Renal pelvis (tissue), 4 donors: ENCODE data around the gene HHEX. TPM values are rescaled to one million over a fixed set of nuclear protein-coding genes. Genes with fewer than 3 reads are reported as not detected.

Experiments
- DNase-seq: peaks from one replicate; pipeline ENCODE4 v3.0.0-alpha.2; 2013
- polyA plus RNA-seq, 3 donors: library from polyadenylated mRNA; unstranded; fragments of 120-200 nt; gene quantifications; one replicate each; pipeline ENCODE4 v1.2.1, GENCODE V29; 2013; ENCODE audit not compliant: insufficient read length in 3 of 3

The HHEX gene
- polyA plus RNA-seq, 3 donors, result 7.6 to 8.9 (median 8.2) TPM

DNA sequence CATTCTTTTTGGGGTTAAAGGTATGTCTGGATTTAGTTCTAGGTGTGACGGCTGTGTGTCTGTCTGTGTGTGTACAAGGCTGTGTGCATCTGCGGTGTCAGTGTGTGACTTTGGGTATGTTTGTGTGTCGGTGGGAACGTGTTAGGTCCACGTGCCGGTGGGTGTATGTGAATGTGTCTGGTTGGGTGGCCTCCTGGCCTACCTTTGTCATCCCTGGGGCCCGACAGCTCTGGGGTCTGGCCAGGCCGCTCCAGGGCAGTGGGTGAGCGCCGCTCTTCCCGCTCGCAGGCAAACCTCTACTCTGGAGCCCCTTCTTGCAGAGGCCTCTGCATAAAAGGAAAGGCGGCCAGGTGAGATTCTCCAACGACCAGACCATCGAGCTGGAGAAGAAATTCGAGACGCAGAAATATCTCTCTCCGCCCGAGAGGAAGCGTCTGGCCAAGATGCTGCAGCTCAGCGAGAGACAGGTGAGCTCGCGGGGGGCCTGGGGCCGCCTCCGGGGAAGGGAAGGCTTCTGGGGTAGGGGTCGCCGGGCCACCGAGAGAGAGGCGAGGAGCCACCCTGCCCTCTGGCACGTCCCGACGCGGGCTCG is 2.4 kb downstream of the HHEX start:
- no peak for DNase-seq

- DNase-seq, result no peak
Observed at GRCh38 chr10:92692697-92693533, 3.2 kb downstream of the HHEX start.

GRCh38 chr10:92693534-92693893 is 3.8 kb downstream of the HHEX start:
- DNase-seq, result no peak

DNA sequence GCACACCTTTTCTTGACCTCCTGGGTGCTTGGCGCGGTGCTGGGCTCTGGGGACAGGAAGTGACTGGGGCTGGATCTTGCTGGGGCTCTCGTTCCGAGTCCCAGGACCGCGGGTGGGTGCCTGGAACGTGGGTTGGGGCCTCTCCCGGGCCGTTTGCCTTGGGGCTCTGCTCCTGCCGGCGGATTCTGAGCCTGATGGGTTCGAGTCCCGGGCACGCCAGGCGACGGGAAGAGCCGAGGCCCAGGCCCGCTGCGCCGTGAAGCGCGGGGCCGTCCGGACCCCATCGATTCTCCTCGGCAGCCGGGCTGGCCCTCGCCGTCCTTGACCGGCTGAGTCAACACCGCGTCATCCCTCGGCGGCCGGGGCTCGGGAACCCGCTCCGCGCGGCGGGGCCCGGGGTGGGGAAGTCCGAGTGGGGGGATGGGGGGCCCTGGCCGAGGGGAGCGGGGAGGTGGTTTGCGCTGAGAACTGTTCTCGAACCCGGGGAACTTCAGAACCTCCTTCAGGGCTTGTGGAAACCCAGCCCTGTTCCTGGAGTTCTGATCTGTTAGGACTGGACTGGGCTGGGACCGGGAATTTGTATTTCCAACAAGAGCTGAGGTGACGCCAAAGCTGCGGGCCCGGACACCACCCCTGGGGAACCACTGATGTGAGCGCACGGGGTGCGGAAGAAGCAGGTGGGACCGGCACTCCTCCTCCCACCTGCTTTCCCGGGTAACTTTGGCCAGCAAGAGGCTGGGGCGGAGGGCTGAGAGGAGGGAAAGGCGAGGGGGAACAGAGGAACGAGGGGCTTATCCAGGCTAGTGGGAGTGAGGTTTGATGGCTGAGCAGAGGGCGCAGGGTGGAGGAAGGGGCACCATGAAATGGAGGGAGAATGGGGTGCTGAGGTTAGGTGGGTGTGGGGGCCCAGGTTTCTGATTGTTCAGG is 6.2 kb downstream of the HHEX start:
- no peak for DNase-seq

DNA sequence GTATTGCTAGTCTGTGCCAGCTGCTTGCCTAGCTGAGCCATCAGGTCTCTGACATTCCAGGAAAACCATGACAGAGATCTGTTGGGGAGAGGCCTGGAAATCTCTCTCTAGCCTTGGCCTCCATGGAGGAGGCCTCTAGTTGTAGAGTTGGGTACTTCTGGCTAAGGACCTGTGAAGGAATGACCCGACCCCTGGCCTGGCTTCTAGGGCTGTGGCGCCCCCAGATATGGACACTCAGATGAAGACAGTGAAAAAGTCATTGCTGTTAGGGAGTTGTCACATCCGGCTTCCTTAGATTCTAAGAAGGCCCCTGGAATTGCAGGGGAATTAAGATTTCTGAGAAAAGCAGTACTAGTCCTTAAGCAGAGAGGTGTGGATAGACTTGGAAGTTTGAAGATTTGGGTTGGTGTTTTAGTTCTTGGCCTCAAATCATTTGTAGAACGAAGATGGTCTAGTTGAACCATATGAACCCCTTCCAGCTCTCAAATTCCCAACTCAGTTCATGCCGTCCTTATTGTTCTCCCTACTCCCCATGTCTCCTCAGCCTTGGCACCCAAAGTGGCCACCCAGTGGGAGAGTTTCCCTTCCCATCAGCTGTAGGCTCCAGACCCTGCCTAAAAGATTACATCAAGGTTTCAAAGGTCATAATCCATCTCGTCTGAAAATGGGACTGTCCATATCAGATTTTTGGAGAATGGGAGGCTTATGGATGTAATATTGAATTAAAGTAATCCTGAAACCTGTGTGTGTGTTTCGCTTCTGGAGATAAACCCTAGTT is 7.0 kb downstream of the HHEX start:
- no peak for DNase-seq

DNA sequence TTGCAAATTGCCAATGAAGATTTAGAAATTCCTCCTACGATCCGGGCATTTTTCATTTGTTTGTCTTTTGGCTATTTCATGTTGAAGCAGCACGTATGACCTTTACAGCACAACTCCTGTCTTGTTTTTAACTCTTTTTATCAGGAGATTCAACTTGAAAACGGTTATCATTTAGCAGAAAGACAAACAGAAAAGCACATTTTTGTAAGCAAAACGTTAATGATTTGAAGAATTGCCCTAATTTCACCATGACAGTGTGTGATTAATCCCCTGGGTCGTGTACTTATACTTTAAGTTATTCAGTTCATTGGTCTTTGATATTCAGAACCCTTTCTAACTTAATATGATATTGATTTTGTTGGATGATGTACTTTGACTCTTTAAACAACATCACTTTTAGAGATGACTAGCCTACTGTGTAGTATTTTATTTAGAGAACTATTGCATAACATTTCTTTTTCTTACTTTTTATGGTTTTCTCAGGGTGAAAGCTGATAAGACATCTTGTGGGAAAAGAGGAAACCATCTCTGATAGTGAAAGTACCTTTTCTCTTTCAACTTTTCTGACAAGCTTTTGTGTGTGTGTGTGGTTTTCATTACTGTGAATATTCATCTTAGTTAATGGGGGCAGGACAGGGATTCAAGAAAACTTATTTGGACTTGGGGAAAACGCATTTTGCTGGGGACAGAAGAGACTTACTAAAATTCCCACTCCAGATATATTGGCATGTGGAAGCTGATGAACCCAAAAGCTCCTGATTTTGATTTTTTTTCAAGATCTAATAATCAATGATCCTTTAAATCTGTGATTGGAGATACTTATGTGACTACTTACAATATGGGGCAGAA is 8.1 kb downstream of the HHEX start:
- DNase-seq, result no peak

DNA sequence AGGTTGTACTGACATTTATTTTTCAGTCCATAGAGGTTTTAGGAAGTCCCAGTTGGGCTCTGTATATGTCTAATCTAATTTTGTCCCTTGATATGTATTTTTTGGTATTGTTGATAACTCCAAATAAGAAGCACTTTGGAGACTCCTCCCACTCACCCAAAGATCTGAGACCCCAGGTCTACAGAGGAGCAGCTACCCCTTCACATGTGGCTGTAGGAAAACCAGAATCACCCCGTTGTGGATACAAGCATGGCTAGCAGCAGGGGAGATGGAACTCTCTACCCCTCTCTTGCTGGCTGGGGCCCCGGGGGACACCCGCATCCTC is 9.4 kb downstream of the HHEX start:
- no peak for DNase-seq

DNA sequence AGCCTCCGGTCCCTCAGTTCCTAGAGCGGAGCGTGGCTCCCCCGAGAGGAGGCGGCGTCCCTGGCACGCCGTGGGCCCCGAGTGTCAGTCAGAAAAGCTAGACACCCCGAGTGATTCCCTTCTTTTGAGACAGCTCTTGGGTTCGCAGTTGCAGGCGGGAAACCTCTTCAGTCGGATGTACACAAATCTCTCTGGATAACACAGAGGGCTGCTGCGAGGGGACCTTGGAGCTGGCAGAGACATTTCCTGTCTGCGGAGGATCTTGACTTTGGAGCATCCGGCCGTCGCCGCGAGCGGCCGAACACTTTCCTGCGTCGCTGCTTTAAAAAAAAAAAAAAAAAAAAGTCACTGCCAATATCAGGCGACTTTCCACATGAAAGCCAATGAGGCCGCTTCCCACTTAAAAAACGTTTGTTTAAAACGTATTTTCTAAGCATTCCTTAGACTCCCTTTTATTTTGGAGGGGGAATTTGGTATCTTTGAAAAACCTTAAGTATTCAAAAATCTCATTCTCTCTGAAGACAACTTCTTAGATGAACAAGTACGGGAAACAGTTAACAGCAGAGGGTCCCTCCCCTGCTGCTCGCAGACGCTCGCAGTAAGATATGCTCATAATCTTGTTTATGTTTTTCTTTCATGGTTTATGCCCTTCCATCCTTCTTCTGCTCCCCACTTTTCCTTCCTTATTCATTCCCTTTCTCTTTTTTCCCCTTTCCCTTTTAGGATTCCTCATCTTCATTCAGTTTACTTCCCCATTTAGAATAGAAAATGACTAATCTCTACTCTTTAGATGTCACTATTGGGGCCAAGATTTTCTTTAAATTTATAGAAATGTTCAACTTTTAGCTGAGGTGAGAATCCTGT is 10.0 kb downstream of the HHEX start:
- DNase-seq, result no peak

GRCh38 chr10:92702301-92702916 is 12.7 kb downstream of the HHEX start:
- DNase-seq, result no peak

DNA sequence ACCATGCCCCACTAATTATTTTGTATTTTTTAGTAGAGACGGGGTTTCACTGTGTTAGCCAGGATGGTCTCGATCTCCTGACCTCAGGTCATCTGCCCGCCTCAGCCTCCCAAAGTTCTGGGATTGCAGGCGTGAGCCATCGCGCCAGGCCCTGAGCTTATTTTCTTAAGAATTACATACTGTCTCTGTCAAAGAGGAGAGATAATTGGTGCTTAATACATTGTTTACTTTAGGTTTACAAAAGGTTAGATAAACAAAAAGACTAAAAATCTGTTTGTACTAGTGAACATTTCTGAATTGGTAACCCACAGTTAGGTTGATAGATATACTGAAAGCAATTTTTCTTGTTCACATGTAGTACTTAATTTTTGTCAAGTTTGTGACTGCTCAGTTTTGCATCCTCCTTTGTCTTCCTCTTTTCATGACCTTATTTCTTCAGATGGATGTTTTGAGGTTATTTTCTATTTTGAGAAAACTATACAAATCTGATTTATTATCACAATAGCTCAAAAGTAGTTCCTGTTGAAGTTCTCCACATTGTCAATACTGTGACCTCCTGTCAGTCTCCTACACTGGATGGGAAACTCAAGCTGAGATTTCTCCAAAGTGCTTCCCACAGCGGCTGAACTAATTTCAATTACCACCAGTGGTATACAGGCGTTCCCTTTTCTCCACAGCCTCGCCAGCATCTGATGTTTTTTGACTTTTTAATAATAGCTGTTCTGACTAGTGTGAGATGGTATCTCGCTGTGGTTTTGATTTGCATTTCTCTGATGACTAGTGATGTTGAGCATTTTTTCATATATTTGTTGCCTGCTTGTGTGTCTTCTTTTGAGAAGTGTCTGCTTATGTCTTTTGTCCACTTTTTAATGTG is 22.5 kb downstream of the HHEX start:
- DNase-seq, result no peak

DNA sequence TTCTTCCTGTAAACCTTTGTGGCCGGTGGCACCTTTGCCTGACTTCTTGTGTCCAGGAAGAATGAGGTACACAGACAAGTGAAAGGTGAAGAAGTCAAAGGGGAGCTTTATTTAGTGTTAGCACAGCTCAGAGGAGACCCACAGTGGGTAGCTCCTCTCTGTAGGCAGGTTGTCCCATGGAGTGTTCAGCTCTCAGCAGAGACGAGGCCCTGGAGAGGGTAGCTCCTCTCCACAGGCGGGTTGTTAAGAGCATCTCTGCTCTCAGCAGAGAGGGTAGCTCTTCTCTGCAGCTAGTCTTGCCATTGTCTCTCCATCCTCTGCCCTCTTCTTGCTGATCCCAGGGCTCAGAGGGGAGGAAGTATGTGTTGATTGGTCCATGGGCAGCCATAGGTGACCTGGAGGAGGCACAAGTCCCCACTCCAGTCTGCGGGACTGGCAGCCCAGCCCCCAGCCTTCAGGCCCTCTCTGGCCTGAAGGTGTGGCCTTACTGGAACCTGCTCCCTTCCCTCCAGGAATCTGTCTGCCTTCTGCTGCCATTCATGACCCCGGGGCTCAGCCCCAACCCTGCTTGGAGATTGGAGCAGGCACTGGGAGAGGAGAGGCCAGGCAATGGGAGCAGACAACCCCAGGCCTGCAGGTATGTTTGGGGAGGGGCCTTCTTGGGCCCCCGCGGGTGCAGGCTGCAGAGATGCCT is 24.5 kb downstream of the HHEX start:
- DNase-seq, result no peak

DNA sequence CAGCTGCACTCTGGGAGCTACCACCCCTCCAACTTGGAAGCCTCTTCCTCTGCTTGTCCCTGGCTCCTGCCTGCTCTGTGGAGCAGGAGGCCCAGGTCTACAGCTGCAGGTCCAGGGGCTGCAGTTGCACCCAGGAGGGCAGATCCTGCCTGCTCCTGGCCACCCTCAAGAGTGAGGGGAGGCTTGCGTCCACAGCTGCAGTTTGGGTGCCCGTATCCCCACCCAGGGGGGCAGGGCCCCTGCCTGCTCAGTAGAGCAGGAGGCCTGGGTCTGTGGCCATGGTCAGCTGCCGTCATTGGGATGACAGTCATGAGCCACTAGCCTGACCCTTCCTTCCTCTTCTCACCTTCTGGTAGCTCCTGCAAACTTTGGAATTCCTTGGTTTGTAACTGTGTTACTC is 25.1 kb downstream of the HHEX start:
- DNase-seq, result no peak

DNA sequence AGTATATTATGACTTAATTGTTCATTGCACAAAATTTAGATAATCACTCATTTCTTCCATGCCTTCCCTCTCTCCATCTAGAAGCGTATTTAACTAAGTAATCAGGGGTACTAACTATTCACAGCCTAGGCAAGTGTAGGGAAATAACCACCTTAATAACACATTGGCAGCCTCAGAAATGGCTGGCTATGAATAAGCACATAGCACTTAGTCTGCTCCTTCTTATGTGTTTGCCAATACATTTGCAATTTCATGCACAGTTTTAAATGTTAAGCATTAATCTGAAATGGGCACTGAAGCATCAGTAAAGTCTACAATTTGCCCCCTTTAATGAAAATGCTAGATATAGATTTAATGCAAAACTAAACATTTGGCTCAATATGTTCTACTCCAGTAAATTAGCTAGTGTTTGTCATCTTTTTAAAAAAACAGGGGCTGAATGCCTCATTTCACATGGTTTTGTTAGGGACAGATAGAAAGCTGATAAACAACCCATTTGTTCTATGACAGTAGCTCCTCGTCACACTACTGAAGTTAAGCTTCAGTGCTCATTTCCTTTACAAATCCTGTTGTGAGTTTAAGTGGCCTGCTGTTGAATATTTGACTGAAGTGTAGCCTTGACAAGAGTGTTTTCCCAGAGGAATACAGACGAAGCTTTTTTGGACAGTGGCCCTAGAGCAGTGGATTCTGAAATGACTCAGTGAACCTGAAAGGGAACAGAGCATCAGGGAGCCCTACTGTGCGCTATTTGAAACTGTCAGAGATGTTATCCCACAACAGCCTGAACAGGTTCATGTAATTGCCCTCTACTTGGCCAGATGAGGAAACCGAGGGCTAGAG is 30.5 kb downstream of the HHEX start:
- DNase-seq, result no peak

- no peak for DNase-seq
Observed at GRCh38 chr10:92720831-92721165, 31.0 kb downstream of the HHEX start.

DNA sequence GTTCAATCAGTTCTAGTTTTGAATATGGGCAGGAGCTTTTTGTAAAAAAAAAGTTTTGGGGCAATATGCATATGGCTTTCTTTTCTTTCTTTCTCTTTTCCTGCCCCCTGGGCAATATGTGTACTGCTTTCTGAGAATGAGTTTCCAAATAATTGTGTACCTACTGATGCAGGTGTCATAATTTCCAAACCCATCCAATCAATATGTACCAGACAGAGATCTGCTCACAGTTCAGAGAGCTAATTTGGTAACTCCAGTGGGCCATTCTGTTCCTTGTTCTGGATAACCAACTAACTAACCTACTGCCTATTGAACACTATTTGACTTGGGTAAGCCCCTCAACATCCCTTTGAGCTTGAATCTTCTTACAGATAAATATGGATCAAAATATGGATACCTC is 32.6 kb downstream of the HHEX start:
- no peak for DNase-seq

DNA sequence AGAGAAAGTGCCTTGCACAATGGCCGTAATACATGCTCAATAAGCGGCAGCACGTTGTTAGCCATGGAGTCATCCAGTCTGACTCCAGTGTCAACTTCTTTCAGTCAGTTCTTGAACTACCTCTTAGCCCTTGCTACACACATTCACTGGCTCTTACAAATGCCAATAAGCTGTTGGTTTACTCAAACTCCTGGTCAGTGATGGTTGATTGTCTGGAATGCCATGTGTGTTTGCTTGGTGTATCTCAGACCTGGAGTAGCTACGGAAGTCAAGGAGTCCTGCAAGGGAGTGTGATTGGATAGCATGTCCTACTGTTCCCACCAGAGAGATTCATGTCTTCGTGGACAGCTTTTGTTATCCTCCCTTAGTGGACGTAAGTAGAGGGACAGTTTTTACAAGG is 37.4 kb downstream of the HHEX start:
- no peak for DNase-seq

DNA sequence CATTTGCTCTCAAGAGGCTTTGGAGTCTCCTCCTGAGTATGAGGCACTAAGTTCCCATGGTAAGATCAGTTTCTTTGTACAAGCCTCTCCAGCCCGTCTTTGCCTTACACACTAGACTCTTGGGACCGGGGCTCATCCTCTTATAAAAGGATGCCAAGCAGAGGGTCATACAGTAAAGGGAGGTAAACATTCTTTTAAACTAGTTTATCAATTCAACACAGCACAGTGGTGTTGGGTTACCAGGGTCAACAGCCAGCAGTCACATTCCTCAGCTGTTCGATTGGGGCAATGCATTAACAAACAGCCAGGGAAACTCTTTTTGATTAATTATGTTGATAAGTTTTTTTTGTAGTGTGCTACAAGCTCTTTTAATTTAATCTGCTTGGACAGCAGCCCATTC is 37.8 kb downstream of the HHEX start:
- no peak for DNase-seq
